Erythroblast (primary cell): ENCODE results near the gene PICK1.

Experiments
- GATA1 ChIP-seq: IDR thresholded peaks from 2 replicates; pipeline ENCODE4 v1.6.1; 2011; ENCODE audit warnings: low read depth, mild to moderate bottlenecking, control low read depth, low read length, moderate library complexity
- POLR2A ChIP-seq: IDR thresholded peaks from 2 replicates; pipeline ENCODE4 v1.6.1; 2011; ENCODE audit warnings: mild to moderate bottlenecking, low read length

DNA sequence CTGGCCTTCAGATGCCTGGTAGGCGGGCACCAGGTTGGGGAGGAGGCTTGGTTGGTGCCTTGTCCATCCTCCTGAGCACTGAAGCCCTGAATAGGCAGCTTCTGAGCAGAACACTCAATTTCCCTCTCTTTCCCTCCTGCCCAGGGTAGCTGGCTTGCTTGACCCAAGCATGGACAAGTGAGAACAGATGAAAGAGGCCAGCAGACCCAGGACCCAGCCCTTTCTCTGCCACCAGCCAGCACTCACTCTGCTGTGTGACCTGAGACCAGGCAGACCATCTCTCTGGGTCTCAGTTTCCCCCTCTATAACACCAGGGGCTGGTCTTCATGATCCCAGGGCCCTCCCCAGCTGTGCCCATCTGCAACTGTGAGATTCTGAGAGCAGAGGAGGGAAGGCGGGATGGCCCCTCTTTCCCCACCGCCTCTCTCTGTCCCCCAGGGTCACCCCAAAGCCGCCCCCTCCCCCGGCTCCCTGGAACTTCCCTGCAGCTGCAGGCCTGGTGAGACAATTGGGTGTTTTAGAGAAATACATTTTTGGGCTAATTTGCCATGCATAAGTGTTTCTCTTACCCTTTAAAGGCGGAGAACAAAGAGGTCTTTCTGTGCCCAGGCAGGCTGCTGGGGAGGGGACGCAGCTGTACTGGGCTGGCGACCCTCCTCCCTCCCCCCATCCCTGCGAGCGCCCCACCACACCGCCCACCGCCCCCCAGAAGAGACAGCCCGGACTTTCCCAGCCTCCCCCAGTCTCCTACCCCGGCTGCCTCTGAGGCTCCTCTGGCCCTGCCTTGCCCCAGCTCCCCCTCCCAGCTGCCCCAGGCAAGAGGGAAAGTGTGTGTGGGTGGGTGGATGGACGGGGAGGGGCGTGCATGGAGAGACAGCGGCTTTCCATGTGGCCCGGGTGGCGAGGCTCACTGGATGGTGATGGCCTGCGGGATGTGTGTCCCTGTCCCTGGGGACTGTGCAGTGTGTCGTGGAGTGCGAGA lies 30.8 kb upstream of the PICK1 start:
- no peak for TF ChIP-seq POLR2A
- TF ChIP-seq GATA1, result no peak
